NT2/D1 (cell line): Measurements from ENCODE around the gene OR1L4.

ENCODE experiments used
- DNase-seq: peaks from one replicate; pipeline ENCODE4 v3.0.0-alpha.2; 2011; ENCODE audit warnings: low read depth, low spot score
- H3K27me3 ChIP-seq: 2 replicates; pipeline ENCODE4 v1.6.0; 2011; ENCODE audit warnings: mild to moderate bottlenecking; ENCODE audit not compliant: insufficient read length, insufficient read depth
- H3K36me3 ChIP-seq: 2 replicates; pipeline ENCODE4 v1.6.1; 2011; ENCODE audit warnings: mild to moderate bottlenecking, low read length, mixed read lengths; ENCODE audit not compliant: insufficient read depth, insufficient read length
- H3K4me1 ChIP-seq: 2 replicates; pipeline ENCODE4 v1.5.1; 2011; ENCODE audit not compliant: insufficient read depth, insufficient read length
- H3K4me3 ChIP-seq: 2 replicates; pipeline ENCODE4 v1.5.1; 2011; ENCODE audit warnings: low read depth; ENCODE audit not compliant: insufficient read length
- H3K9ac ChIP-seq: 2 replicates; pipeline ENCODE4 v1.6.0; 2011; ENCODE audit warnings: low read depth; ENCODE audit not compliant: insufficient read length
- H3K9me3 ChIP-seq: 2 replicates; pipeline ENCODE4 v1.5.1; 2011; ENCODE audit warnings: mild to moderate bottlenecking, low read length; ENCODE audit not compliant: insufficient read depth
- SUZ12 ChIP-seq: IDR thresholded peaks from 2 replicates; pipeline ENCODE4 v1.6.1; 2011; ENCODE audit not compliant: insufficient read length, insufficient read depth; ENCODE audit errors: extremely low read depth
- YY1 ChIP-seq: IDR thresholded peaks from 2 replicates; pipeline ENCODE4 v1.6.1; 2011; ENCODE audit not compliant: insufficient read length, insufficient read depth
- ZNF274 ChIP-seq: IDR thresholded peaks from 2 replicates; pipeline ENCODE4 v1.6.1; 2011; ENCODE audit warnings: mild to moderate bottlenecking, low read depth, low read length

OR1L4 gene

GRCh38 chr9:122723690-122724089 lies at the start of gene OR1L4:
TSS of gene OR1L4 (plus strand) at chr9:122723990. CDS start at chr9:122723990, 0 bp downstream.
- Histone ChIP-seq H3K27me3 (no peaks in the 10 kb centered on the region), H3K9ac (no peak within 1 kb of the TSS), H3K4me3 (no peak within 1 kb of the TSS), H3K9me3 (peaks cover 34% of the 10 kb centered on the region), H3K36me3 (no peaks in the 10 kb centered on the region), H3K4me1 (no peaks in the 10 kb centered on the region)
- no peak for TF ChIP-seq YY1
- no peak for TF ChIP-seq SUZ12
- TF ChIP-seq ZNF274: no peak
- no peak for DNase-seq

- Histone ChIP-seq H3K36me3 (no peaks in the 10 kb centered on the region), H3K9me3 (peaks cover 18% of the 10 kb centered on the region), H3K9ac (no peak overlapping the region), H3K4me3 (no peak overlapping the region), H3K27me3 (no peaks in the 10 kb centered on the region), H3K4me1 (no peaks in the 10 kb centered on the region)
- no peak for DNase-seq
- no peak for TF ChIP-seq ZNF274
- TF ChIP-seq SUZ12: no peak
- no peak for TF ChIP-seq YY1
Measured at GRCh38 chr9:122684851-122685250, 38.9 kb upstream of the OR1L4 start.

- TF ChIP-seq SUZ12: no peak
- TF ChIP-seq YY1: no peak
- TF ChIP-seq ZNF274: no peak
- Histone ChIP-seq H3K4me3 (no peak overlapping the region), H3K9me3 (no peaks in the 10 kb centered on the region), H3K36me3 (no peaks in the 10 kb centered on the region), H3K4me1 (no peaks in the 10 kb centered on the region), H3K27me3 (no peaks in the 10 kb centered on the region), H3K9ac (no peak overlapping the region)
- no peak for DNase-seq
Measured at GRCh38 chr9:122695696-122696095, 28.1 kb upstream of the OR1L4 start.

GRCh38 chr9:122718038-122718437 lies 5.8 kb upstream of the OR1L4 start:
- Histone ChIP-seq H3K4me1 (no peaks in the 10 kb centered on the region), H3K36me3 (no peaks in the 10 kb centered on the region), H3K9me3 (peaks cover 3% of the 10 kb centered on the region), H3K4me3 (no peak overlapping the region), H3K27me3 (no peaks in the 10 kb centered on the region), H3K9ac (no peak overlapping the region)
- no peak for DNase-seq
- TF ChIP-seq SUZ12 (no peak), ZNF274 (no peak), YY1 (no peak)

GRCh38 chr9:122719218-122719617 lies 4.6 kb upstream of the OR1L4 start:
- DNase-seq: no peak
- Histone ChIP-seq H3K9me3 (peaks cover 8% of the 10 kb centered on the region), H3K36me3 (no peaks in the 10 kb centered on the region), H3K27me3 (no peaks in the 10 kb centered on the region), H3K9ac (no peak overlapping the region), H3K4me1 (no peaks in the 10 kb centered on the region), H3K4me3 (no peak overlapping the region)
- TF ChIP-seq SUZ12 (no peak), YY1 (no peak)

GRCh38 chr9:122742003-122742402 lies 18.2 kb downstream of the OR1L4 start, which contains the start of gene OR1L6:
TSS of gene OR1L6 (plus strand) at chr9:122742303. CDS start at chr9:122749848, 7,545 bp downstream.
- no peaks in the 10 kb centered on the region for H3K4me1 ChIP-seq
- H3K27me3 ChIP-seq: peaks cover 10% of the 10 kb centered on the region
- no peak within 1 kb of the TSS for H3K9ac ChIP-seq
- no peak for TF ChIP-seq ZNF274
- TF ChIP-seq SUZ12: no peak
- no peak for TF ChIP-seq YY1
- no peaks in the 10 kb centered on the region for H3K36me3 ChIP-seq
- DNase-seq: no peak
- no peaks in the 10 kb centered on the region for H3K9me3 ChIP-seq
- no peak within 1 kb of the TSS for H3K4me3 ChIP-seq

- no peak overlapping the region for H3K4me3 ChIP-seq
- H3K4me1 ChIP-seq: no peaks in the 10 kb centered on the region
- no peaks in the 10 kb centered on the region for H3K36me3 ChIP-seq
- H3K9me3 ChIP-seq: peaks cover 4% of the 10 kb centered on the region; the same call in 1 of the 2 replicates
- TF ChIP-seq SUZ12 (no peak), YY1 (no peak), ZNF274 (no peak)
- DNase-seq: no peak
- H3K9ac ChIP-seq: no peak overlapping the region
- H3K27me3 ChIP-seq: no peaks in the 10 kb centered on the region
Measured at GRCh38 chr9:122754825-122755224, 31.0 kb downstream of the OR1L4 start.

- no peak for TF ChIP-seq ZNF274
- no peak for TF ChIP-seq SUZ12
- TF ChIP-seq YY1: no peak
- DNase-seq: no peak
- peaks cover 14% of the 10 kb centered on the region; the same call in 1 of the 2 replicates for H3K9me3 ChIP-seq
- H3K36me3 ChIP-seq: no peaks in the 10 kb centered on the region
- no peaks in the 10 kb centered on the region for H3K27me3 ChIP-seq
- H3K9ac ChIP-seq: no peak overlapping the region
- H3K4me3 ChIP-seq: no peak overlapping the region
- H3K4me1 ChIP-seq: peaks cover 5% of the 10 kb centered on the region
Measured at GRCh38 chr9:122767817-122768216, 44.0 kb downstream of the OR1L4 start.
